GM04504 (cell line): ENCODE data around the gene ZSWIM9.

Experiments
- DNase-seq: peaks from one replicate; pipeline ENCODE4 v3.0.0-alpha.2; 2012; ENCODE audit warnings: low read depth

ZSWIM9 gene

GRCh38 chr19:48169939-48170803, at the start of gene ZSWIM9, which contains the start of gene LIG1:
ZSWIM9 (plus strand) TSS chr19:48170680; CDS start chr19:48171803, 1,123 bp downstream.
LIG1 (minus strand) TSS chr19:48170344; CDS start chr19:48165566, 4,778 bp downstream.
- peak; percentile 93 for DNase-seq

GRCh38 chr19:48121066-48121465, 49.4 kb upstream of the ZSWIM9 start:
- DNase-seq: no peak

GRCh38 chr19:48121909-48122371, 48.5 kb upstream of the ZSWIM9 start:
- DNase-seq: no peak

- DNase-seq: no peak
Observed at GRCh38 chr19:48122421-48122820, 48.1 kb upstream of the ZSWIM9 start.

- DNase-seq: no peak
Observed at GRCh38 chr19:48123907-48124651, 46.4 kb upstream of the ZSWIM9 start.

- no peak for DNase-seq
Observed at GRCh38 chr19:48127561-48127960, 42.9 kb upstream of the ZSWIM9 start.

- DNase-seq: no peak
Observed at GRCh38 chr19:48133094-48133493, 37.4 kb upstream of the ZSWIM9 start.

- DNase-seq: no peak
Observed at GRCh38 chr19:48135411-48135810, 35.1 kb upstream of the ZSWIM9 start.

GRCh38 chr19:48136547-48136946, 33.9 kb upstream of the ZSWIM9 start:
- DNase-seq: no peak

- DNase-seq: no peak
Observed at GRCh38 chr19:48137411-48137810, 33.1 kb upstream of the ZSWIM9 start.

- DNase-seq: no peak
Observed at GRCh38 chr19:48139053-48139452, 31.4 kb upstream of the ZSWIM9 start.

- no peak for DNase-seq
Observed at GRCh38 chr19:48147597-48148175, 22.8 kb upstream of the ZSWIM9 start.

GRCh38 chr19:48148576-48148975, 21.9 kb upstream of the ZSWIM9 start:
- DNase-seq: no peak

GRCh38 chr19:48149430-48149829, 21.1 kb upstream of the ZSWIM9 start:
- DNase-seq: no peak

- peak; percentile 29 for DNase-seq
Observed at GRCh38 chr19:48152551-48152950, 17.9 kb upstream of the ZSWIM9 start.

GRCh38 chr19:48154003-48154402, 16.5 kb upstream of the ZSWIM9 start:
- no peak for DNase-seq

- no peak for DNase-seq
Observed at GRCh38 chr19:48158210-48158790, 12.2 kb upstream of the ZSWIM9 start.

GRCh38 chr19:48168689-48169088, 1.8 kb upstream of the ZSWIM9 start:
- no peak for DNase-seq

GRCh38 chr19:48169578-48169938, 922 bp upstream of the ZSWIM9 start:
- DNase-seq: peak; percentile 24

GRCh38 chr19:48170817-48171347, 402 bp downstream of the ZSWIM9 start:
- no peak for DNase-seq

GRCh38 chr19:48171710-48172109, 1.2 kb downstream of the ZSWIM9 start:
- DNase-seq: no peak

GRCh38 chr19:48174445-48175030, 4.1 kb downstream of the ZSWIM9 start:
- DNase-seq: no peak
